AG20443 (cell line): ENCODE measurements around the gene RASD1.

Source experiments
- DNase-seq: peaks from one replicate; pipeline ENCODE4 v3.0.0; 2012; ENCODE audit warnings: low spot score, mixed read lengths

RASD1 gene

GRCh38 chr17:17527534-17527933 is 31.3 kb upstream of the RASD1 start:
- no peak for DNase-seq

- no peak for DNase-seq
These were observed 30.2 kb upstream of the RASD1 start for GRCh38 chr17:17526369-17526768.

- DNase-seq, result no peak
These were observed 29.8 kb upstream of the RASD1 start for GRCh38 chr17:17525956-17526355.

- no peak for DNase-seq
These were observed 29.1 kb upstream of the RASD1 start for GRCh38 chr17:17525311-17525710.

GRCh38 chr17:17523731-17524490 is 27.7 kb upstream of the RASD1 start:
- DNase-seq, result no peak

- no peak for DNase-seq
These were observed 27.0 kb upstream of the RASD1 start for GRCh38 chr17:17523001-17523730.

- no peak for DNase-seq
These were observed 24.5 kb upstream of the RASD1 start for GRCh38 chr17:17520599-17521232.

- no peak for DNase-seq
These were observed 23.7 kb upstream of the RASD1 start for GRCh38 chr17:17519886-17520285.

GRCh38 chr17:17518951-17519350 is 22.8 kb upstream of the RASD1 start:
- no peak for DNase-seq

GRCh38 chr17:17518014-17518413 is 21.8 kb upstream of the RASD1 start:
- DNase-seq, result no peak

- DNase-seq, result no peak
These were observed 20.9 kb upstream of the RASD1 start for GRCh38 chr17:17516941-17517720.

- peak; percentile 71 for DNase-seq
These were observed 20.0 kb upstream of the RASD1 start for GRCh38 chr17:17515934-17516930.

GRCh38 chr17:17514993-17515933 is 19.1 kb upstream of the RASD1 start:
- peak; percentile 61 for DNase-seq

- no peak for DNase-seq
These were observed 18.3 kb upstream of the RASD1 start for GRCh38 chr17:17514361-17514992.

GRCh38 chr17:17513626-17514025 is 17.4 kb upstream of the RASD1 start:
- DNase-seq, result no peak

GRCh38 chr17:17512866-17513265 is 16.7 kb upstream of the RASD1 start:
- DNase-seq, result no peak

- peak; percentile 95 for DNase-seq
These were observed 16.0 kb upstream of the RASD1 start for GRCh38 chr17:17511881-17512858.

GRCh38 chr17:17511293-17511741 is 15.1 kb upstream of the RASD1 start:
- no peak for DNase-seq
